Activated CD8-positive, alpha-beta memory T cell treated with anti-CD3 and anti-CD28 coated beads, Interleukin-2, amount 50 U/mL, for 24 hours (primary cell): Measurements from ENCODE around the gene NAALADL1.
A peak's percentile ranks its signal among the peaks of the same experiment; 100 is the strongest.
"Not testable (repeated sequence)": the region's sequence is repeated elsewhere in the genome, so short reads cannot be mapped to it uniquely, and the experiment has no call there.

Source experiments
- DNase-seq: peaks from one replicate; pipeline ENCODE4 v3.0.0-alpha.2; 2020; ENCODE audit errors: extremely low read depth

The NAALADL1 gene

DNA sequence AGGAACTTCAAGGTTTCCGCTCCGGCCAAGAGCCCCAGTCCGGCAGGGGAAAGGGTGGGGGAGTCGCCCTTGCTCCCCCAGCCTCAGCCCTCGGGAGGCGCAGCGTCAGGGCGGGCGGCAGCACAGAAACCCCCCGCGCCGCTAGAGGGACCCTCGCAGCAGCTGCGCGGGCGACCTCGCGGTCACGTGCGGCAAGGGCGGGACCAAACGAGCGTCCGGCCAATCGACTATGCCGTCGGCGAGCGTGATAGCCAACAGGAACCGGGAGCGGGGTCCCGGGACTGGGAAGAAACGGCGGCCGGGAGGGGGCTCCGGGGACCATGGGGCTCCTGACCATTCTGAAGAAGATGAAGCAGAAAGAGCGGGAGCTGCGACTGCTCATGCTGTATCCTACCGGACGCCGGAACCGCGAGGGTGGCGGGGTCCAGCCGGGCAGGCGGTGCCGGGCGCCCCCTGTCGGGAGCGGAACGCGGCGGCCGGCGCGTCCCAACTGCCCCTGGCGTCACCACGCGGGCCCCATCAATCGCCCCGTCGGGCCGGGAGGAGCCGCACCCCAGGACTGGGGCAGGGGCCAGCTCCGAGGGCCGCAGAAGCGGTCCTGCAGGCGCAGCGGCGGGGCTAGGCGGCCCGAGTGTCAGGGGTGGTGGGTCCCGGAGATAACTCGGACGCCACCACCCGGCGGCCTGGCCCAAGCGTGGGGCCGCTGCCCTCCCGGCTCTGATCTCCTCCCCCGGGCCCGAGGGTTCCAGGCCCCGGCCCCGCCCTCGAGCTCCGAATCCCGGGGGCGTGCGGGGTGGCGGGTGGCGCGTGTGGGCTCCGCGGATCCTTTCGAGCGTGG, 44.2 kb downstream of the NAALADL1 start, which contains the start of gene ARL2:
Gene ARL2 (plus strand): TSS at position 273 of the 838 bp plus-strand sequence. CDS start 48 bp downstream, at position 321.
- DNase-seq = peak; percentile 63

DNA sequence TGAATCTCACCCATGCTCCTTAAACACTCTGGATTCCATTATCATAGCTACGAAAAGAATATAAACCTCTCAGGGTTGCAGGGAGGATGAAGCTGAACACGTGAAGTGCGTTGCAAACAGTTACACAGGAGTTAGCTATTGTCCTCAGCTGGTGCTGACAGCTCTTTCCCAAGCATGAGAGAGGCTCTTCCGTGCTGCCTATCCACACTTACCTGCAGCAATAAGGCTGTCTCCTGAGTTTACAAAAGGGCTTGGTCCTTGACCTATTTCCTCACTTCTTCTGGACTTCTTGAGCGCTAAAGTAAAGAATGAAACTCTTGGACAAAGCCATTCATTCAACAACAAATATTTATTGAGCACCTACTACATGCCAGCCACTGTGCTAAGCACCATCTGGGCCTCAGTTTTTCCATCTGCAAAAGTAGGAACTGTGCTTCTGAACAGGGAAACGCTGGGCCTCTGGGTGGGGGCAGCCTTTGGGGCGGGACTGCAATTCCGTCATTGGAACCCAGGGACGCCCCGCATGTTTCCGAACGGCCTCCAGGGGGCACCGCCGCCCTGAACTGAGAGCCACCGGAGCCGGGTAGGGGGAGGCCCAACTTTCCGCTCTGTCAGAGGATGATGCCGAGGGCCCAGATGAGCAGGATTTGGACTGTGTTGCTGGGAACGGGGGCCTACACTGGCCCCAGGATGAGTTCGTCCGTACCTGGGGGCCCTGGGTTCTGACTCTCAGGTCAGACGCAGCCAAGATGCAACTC, 45.0 kb downstream of the NAALADL1 start:
- DNase-seq = peak; percentile 78

DNA sequence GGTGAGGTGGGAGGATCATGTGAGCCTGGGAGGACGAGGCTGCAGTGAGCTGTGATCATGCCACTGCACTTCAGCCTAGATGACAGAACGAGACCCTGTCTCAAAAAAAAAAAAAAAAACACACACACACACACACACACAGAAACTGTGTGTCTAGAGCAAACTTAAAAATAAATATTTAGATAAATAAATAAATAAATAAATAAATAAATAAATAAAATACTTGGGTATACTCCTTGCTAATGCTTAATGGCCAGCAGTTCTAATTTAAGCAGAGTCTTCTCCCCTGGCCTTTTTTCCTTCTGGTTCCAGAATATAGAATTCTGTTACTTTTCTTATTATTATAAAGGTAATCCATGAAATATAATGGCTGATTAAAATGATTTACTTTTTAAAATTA, 49.5 kb downstream of the NAALADL1 start:
- no peak for DNase-seq

DNA sequence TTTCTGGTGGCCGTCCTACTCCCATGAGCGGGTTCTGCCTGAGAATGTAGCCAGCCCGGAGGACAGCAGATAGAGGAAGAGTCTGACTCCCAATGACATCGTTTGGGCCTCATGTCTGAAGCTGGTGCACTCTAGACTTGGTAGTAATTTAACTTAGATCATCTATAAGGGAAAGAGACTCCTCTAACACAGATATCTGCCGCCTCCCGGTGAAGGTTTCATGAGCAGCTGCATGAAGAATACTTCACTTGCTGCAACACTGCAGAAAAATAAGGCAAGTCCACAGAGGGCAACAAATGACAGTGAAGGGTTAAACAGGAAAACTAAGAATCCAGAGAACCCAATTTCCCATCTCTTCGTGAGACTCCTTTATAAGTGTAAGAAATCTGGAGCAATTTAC, 50.3 kb downstream of the NAALADL1 start:
- DNase-seq = no peak

DNA sequence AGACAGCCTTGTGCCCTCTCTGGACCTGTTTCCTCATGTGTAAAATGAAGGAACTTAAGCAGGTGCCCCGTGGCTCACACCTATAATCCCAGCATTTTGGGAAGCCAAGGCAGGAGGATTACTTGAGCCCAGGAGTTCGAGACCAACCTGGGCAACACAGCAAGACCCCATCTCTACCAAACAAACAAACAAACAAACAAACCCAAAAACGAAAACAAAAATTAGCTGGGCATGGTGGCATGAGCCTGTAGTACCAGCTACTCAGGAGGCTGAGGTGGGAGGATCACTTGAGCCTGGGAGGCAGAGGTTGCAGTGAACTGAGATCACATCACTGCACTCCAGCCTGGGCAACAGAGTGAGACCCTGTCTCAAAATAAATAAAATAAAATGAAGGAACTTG, 54.4 kb downstream of the NAALADL1 start:
- DNase-seq = not testable (repeated sequence)

DNA sequence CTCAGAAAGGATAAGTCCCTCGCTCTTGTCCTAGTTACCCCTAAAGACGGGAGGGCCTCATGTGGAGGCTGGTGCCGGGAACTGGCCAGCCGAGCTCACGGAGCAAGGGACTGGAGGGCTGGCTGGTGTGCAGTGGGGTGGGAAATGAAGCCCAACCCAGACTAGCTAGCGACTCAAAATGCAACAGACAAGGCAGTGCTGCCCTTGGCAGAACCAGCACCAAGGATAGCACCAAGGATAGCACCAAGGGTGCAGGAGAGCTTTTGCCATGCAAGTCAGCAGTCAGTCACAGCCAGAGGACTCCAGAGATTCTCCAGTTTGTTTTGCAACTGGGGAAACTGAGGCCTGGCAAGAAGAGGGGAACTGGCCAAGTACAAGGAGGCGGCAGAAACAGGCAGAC, 55.1 kb downstream of the NAALADL1 start:
- no peak for DNase-seq

DNA sequence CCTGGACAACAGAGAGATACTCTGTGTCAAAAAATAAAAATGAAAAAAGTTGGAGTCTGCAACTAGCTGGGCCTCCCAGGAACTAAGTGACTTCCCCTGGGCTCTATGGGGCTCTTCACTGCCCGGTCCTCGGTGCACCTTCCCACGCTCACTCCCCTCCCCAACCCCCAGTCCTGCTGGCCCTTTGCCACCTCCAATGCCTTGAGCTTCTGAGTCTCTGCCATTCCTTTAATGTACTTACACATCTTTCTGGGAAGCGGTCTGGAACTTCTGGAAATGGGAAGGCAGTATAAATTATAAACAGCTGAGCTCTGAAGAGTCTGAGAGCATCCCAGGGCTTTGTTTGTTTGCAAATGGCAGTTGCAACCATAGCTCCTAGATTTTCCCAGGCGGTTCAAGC, 55.6 kb downstream of the NAALADL1 start:
- DNase-seq = no peak

DNA sequence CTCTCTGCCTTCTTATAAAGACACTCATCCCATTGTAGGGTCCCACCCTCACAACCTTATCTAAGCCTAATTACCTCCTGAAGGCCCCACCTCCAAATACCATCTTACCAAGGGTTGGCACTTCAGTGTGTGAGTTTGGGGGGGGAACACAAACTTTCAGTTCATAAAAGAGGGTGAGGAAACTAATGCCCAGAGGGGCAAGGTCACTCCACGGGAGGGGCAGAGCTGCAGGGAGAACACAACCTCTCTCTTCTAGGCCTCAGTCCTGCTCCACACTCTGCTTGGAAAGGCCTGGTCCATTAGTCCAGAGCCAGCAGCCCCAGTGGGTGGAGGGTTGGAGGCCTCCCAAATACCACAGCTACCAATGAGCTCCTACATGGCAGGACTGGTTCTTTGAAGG, 58.9 kb downstream of the NAALADL1 start:
- DNase-seq = no peak

DNA sequence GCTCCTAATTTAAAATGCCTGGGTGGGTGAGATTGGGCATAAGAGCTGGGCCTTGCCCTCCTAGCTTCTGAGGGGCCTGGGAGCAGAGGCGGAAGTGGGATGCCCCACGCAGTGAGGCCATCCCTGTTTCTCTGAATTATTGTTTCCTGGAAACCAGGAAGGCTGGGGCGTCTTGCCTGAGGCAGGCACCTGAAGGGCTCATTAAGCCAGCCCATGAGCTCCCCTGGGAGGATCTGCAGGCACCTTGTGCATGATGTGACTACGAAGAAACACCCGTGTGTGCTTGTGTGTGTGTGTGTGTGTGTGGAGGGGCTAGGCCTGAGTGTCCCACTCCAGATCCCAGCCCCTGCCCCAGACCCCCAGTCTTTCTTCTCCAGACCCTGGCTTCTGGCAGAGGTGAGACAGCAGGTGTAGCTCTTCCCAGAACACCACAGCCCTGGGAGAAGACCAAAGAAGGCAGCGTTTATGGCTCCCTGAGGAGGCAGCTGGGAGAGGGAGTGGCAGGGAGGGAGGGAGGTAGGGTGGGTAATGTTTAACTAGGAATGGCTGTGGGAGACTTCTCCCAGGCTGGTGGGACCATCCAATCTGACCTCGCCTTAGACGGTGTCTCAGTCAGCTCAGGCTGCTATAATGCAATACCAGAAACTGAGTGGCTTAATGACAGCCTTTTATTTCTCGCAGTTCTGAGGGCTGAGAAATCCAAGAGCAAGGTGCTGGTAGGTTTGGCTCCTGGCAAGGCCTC, 59.5 kb downstream of the NAALADL1 start:
- no peak for DNase-seq

DNA sequence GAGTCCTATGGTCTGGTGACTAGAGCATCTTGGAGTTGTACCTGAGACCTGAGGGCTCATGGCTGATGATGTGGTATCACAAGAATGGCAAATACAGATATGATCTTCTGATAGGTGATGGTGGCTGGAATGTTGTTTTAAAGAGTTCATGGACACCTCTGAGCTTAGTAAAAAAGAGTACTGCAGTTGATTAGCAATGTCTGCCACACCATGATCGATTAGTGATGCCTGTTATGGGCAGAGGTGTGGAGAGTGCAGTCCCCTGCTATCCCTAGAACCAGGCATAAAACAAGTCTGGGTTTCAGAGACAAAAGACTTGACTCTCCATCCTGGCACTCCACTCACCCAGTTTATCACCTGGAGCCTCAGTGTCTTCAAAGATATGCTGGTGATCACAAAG, 60.2 kb downstream of the NAALADL1 start:
- no peak for DNase-seq

DNA sequence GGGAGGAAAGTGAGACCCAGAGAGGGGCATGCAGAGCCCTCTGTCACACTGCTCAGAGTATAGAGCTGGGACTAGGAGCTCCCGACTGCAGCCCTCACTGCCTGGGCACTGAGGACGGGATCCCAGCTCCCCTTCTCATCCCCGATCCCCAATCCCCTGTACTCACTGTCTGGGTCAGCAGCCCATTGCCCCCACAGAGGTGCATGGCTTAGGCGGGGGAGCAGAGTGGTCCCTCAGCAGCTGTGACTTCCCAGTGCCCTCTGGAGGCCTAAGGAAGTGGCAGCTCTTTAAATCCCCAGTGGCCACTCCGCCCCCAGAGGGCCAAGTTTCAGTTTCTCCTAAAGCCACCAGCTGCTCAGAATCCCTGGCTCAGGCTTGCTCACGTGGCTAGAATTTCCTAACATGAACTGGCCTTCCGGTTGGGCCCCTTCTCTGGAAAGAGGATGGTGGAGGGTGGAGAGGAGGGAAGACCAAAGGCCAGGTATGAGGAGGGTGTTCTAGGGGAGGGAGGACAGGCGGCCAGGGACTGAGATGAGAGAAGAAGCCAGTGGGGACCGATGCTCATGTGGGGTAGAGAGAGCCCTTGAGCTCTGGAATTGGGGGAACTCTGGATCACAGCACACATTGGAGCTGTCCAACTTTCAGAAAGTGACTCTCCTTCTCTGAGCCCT, 61.5 kb downstream of the NAALADL1 start, which contains the start of gene BATF2:
Gene BATF2 (minus strand): TSS at position 262 of the 671 bp plus-strand sequence. CDS start 57 bp downstream, at position 205.
- no peak for DNase-seq

DNA sequence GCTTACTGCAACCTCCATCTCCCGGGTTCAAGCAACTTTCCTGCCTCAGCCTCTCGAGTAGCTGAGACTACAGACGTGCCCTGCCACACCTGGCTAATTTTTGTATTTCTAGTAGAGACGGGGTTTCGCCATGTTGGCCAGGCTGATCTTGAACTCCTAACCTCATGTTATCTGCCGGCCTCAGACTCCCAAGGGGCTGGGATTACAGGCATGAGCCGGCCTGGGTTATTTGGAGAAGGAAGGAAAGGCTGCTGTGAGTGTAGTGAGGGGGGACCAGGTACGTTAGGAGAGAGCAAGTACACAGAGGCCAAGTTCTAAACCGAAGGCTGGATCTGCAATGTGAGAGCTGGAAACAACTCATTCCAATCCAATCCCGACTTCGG, 62.0 kb downstream of the NAALADL1 start:
- no peak for DNase-seq
